ENCODE results near the gene TSC2. TPM values are rescaled to one million over a fixed set of nuclear protein-coding genes. Genes with fewer than 3 reads are reported as not detected.

Gene TSC2
- total and polyA plus RNA-seq, 2 donors (not counting 3 experiments of a cell fraction or from before 2014, with no cell fraction given) = 87.9 to 144 TPM

GRCh38 chr16:2082983-2083364, 35.2 kb downstream of the TSC2 start:
- no peak for DNase-seq (ENCODE audit: low read depth, low spot score)
- no TSS peak for BruUV-seq (replicated peaks)
- no peaks in the 10 kb centered on the region for H4K20me1 ChIP-seq (replicated peaks; ENCODE audit: control insufficient read depth, extremely low read depth, insufficient read depth, low read length)
- H3K36me3 ChIP-seq (ENCODE audit: control insufficient read depth in 2 of 2, extremely low read depth in 1 of 2, insufficient read depth in 2 of 2, low read length in 2 of 2) = peaks cover 0 to 62% of the 10 kb centered on the region in 2 experiments
- intact Hi-C loops (cut with micrococcal nuclease) (no loop called here), dilution Hi-C loops (cut with MboI; ENCODE audit: extremely low pct_ligation_motif_present, low sequenced_read_pairs) (no loop called here)
- ChIA-PET POLR2A (no interaction called here), CTCF (interaction anchor here (2.3 kb wide), 1 partner anchor 60 kb away, joined by 8 read pairs; no protein-coding TSS in a partner anchor)
- no peak overlapping the region for H3K9ac ChIP-seq (replicated peaks; ENCODE audit: extremely low read depth, insufficient read depth, low read length)
- H3K4me2 ChIP-seq (ENCODE audit: insufficient read depth, low read length) = no peak overlapping the region
- no peak for TF ChIP-seq CTCF (IDR thresholded peaks at IDR 0.05; ENCODE audit: extremely low read depth in 1 of 2, insufficient read depth in 1 of 2, low read depth in 1 of 2, low read length in 2 of 2)
- no peak for TF ChIP-seq GATA2 (IDR thresholded peaks at IDR 0.05; ENCODE audit: insufficient read depth, insufficient read length, low read depth, low read length)
- TF ChIP-seq FOS (IDR thresholded peaks at IDR 0.05; ENCODE audit: borderline replicate concordance, insufficient read depth, low read length) = no peak
- TF ChIP-seq POLR2A (IDR thresholded peaks at IDR 0.05; ENCODE audit: low read depth, low read length) = no peak
- no peak for TF ChIP-seq MAX (IDR thresholded peaks at IDR 0.05; ENCODE audit: insufficient read depth, insufficient read length)
- no peak for TF ChIP-seq EZH2 (IDR thresholded peaks at IDR 0.05; ENCODE audit: borderline replicate concordance, low read depth, low read length, severe bottlenecking)
- TF ChIP-seq MYC (IDR thresholded peaks at IDR 0.05; ENCODE audit: low read depth, low read length) = no peak
- no peak for TF ChIP-seq JUN (IDR thresholded peaks at IDR 0.05; ENCODE audit: borderline replicate concordance, insufficient read depth, insufficient read length, low read depth)
- TF ChIP-seq POLR2AphosphoS5 (IDR thresholded peaks at IDR 0.05; ENCODE audit: insufficient read depth, low read depth, low read length) = no peak
- H3K27me3 ChIP-seq (ENCODE audit: control insufficient read depth in 2 of 2, insufficient read depth in 2 of 2, low read length in 2 of 2) = no peaks in the 10 kb centered on the region
- H3K79me2 ChIP-seq (ENCODE audit: control insufficient read depth, insufficient read depth, low read length) = no peaks in the 10 kb centered on the region
- no peak overlapping the region for H2AFZ ChIP-seq (ENCODE audit: low read depth, low read length)
- no peaks in the 10 kb centered on the region for H3K4me1 ChIP-seq (ENCODE audit: control insufficient read depth, extremely low read depth, insufficient read depth, low read length)
- no peak overlapping the region for H3K27ac ChIP-seq (ENCODE audit: insufficient read depth, low read depth, low read length)
- no peak for FAIRE-seq
- H3K4me3 ChIP-seq (replicated peaks in 1 of 3; ENCODE audit: insufficient read depth in 1 of 3, low read depth in 1 of 3, low read length in 3 of 3) = no peak overlapping the region
- no peaks in the 10 kb centered on the region for H3K9me3 ChIP-seq (replicated peaks; ENCODE audit: control insufficient read depth, insufficient read depth, low read length)
- no peaks in the 10 kb centered on the region for H3K9me1 ChIP-seq (replicated peaks; ENCODE audit: control insufficient read depth, extremely low read depth, insufficient read depth, low read length)

Measured in endothelial cell of umbilical vein (primary cell).